Activated CD4-positive, alpha-beta T cell treated with anti-CD3 and anti-CD28 coated beads for 48 hours (primary cell): ENCODE data around the gene APOBEC3B.
A peak's percentile ranks its signal among the peaks of the same experiment; 100 is the strongest.
"Not testable (repeated sequence)": the region's sequence is repeated elsewhere in the genome, so short reads cannot be mapped to it uniquely, and the experiment has no call there.

Experiments
- DNase-seq: peaks from one replicate; pipeline ENCODE4 v3.0.0-alpha.2; 2020

Gene APOBEC3B

GRCh38 chr22:39003165-39003638 lies 21.1 kb downstream of the APOBEC3B start:
- DNase-seq = peak; percentile 81

GRCh38 chr22:39007177-39007576 lies 25.0 kb downstream of the APOBEC3B start:
- no peak for DNase-seq

- not testable (repeated sequence) for DNase-seq
Observed at GRCh38 chr22:39008271-39008850, 26.2 kb downstream of the APOBEC3B start.

GRCh38 chr22:39010946-39011345 lies 28.8 kb downstream of the APOBEC3B start:
- DNase-seq = no peak

- no peak for DNase-seq
Observed at GRCh38 chr22:39012533-39013511, 30.7 kb downstream of the APOBEC3B start.

- DNase-seq = not testable (repeated sequence)
Observed at GRCh38 chr22:39013561-39013941, 31.4 kb downstream of the APOBEC3B start.

GRCh38 chr22:39013942-39014722 lies 32.0 kb downstream of the APOBEC3B start, which contains the start of gene APOBEC3C:
Gene APOBEC3C (plus strand): TSS chr22:39014257. CDS start chr22:39014363, 106 bp downstream.
- DNase-seq = peak; percentile 86

- DNase-seq = peak; percentile 39
Observed at GRCh38 chr22:39014723-39015121, 32.6 kb downstream of the APOBEC3B start.

GRCh38 chr22:39016592-39016991 lies 34.4 kb downstream of the APOBEC3B start:
- DNase-seq = no peak

- DNase-seq = no peak
Observed at GRCh38 chr22:39017596-39018365, 35.6 kb downstream of the APOBEC3B start.

- not testable (repeated sequence) for DNase-seq
Observed at GRCh38 chr22:39020021-39020651, 38.0 kb downstream of the APOBEC3B start.

GRCh38 chr22:39021552-39022250 lies 39.6 kb downstream of the APOBEC3B start:
- no peak for DNase-seq

- no peak for DNase-seq
Observed at GRCh38 chr22:39024519-39025308, 42.6 kb downstream of the APOBEC3B start.

- DNase-seq = no peak
Observed at GRCh38 chr22:39026509-39027150, 44.5 kb downstream of the APOBEC3B start.

GRCh38 chr22:39027717-39028116 lies 45.6 kb downstream of the APOBEC3B start:
- DNase-seq = no peak

- DNase-seq = no peak
Observed at GRCh38 chr22:39028281-39028680, 46.1 kb downstream of the APOBEC3B start.

GRCh38 chr22:39029227-39029626 lies 47.1 kb downstream of the APOBEC3B start:
- DNase-seq = no peak

GRCh38 chr22:39030705-39031104 lies 48.6 kb downstream of the APOBEC3B start:
- DNase-seq = no peak

- DNase-seq = not testable (repeated sequence)
Observed at GRCh38 chr22:39031434-39032295, 49.5 kb downstream of the APOBEC3B start.
